ENCODE measurements around the gene GNG11.

GRCh38 chr7:93923942-93924341 lies 2.4 kb downstream of the GNG11 start:
- no peak for TF ChIP-seq HDGF (IDR thresholded peaks at IDR 0.05; ENCODE audit: borderline replicate concordance)
- TF ChIP-seq FOXM1 (IDR thresholded peaks at IDR 0.05; ENCODE audit: borderline replicate concordance), result no peak
- no peak for TF ChIP-seq BHLHE40 (IDR thresholded peaks at IDR 0.05; ENCODE audit: borderline replicate concordance)
- TF ChIP-seq TARDBP (IDR thresholded peaks at IDR 0.05), result no peak
- TF ChIP-seq SP1 (IDR thresholded peaks at IDR 0.05), result no peak
- TF ChIP-seq ZNF384 (IDR thresholded peaks at IDR 0.05), result no peak
- no peak for TF ChIP-seq FOXK2 (IDR thresholded peaks at IDR 0.05)

All from HEK293T (cell line).